ENCODE results near the gene PAPSS2. TPM values are rescaled to one million over a fixed set of nuclear protein-coding genes. Genes with fewer than 3 reads are reported as not detected.

PAPSS2 gene
- total RNA-seq, 1 donor from 2014 or later = 1.3 TPM

- Mint-ChIP-seq H3K4me3 (no peak overlapping the region), H3K4me1 (peaks cover 9% of the 10 kb centered on the region), H3K9me3 (no peaks in the 10 kb centered on the region), H3K27ac (ENCODE audit: unreplicated experiment) (no peak overlapping the region), H3K27me3 (ENCODE audit: low read depth) (no peaks in the 10 kb centered on the region), H3K36me3 (ENCODE audit: low read depth) (no peaks in the 10 kb centered on the region)
- no peak for DNase-seq (ENCODE audit: low read depth, low spot score)
- TF ChIP-seq, protein P1, sequence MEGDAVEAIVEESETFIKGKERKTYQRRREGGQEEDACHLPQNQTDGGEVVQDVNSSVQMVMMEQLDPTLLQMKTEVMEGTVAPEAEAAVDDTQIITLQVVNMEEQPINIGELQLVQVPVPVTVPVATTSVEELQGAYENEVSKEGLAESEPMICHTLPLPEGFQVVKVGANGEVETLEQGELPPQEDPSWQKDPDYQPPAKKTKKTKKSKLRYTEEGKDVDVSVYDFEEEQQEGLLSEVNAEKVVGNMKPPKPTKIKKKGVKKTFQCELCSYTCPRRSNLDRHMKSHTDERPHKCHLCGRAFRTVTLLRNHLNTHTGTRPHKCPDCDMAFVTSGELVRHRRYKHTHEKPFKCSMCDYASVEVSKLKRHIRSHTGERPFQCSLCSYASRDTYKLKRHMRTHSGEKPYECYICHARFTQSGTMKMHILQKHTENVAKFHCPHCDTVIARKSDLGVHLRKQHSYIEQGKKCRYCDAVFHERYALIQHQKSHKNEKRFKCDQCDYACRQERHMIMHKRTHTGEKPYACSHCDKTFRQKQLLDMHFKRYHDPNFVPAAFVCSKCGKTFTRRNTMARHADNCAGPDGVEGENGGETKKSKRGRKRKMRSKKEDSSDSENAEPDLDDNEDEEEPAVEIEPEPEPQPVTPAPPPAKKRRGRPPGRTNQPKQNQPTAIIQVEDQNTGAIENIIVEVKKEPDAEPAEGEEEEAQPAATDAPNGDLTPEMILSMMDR (conservative IDR thresholded peaks at IDR 0.05) = no peak
Measured at GRCh38 chr10:87674943-87675342, 15.3 kb downstream of the PAPSS2 start.

DNA sequence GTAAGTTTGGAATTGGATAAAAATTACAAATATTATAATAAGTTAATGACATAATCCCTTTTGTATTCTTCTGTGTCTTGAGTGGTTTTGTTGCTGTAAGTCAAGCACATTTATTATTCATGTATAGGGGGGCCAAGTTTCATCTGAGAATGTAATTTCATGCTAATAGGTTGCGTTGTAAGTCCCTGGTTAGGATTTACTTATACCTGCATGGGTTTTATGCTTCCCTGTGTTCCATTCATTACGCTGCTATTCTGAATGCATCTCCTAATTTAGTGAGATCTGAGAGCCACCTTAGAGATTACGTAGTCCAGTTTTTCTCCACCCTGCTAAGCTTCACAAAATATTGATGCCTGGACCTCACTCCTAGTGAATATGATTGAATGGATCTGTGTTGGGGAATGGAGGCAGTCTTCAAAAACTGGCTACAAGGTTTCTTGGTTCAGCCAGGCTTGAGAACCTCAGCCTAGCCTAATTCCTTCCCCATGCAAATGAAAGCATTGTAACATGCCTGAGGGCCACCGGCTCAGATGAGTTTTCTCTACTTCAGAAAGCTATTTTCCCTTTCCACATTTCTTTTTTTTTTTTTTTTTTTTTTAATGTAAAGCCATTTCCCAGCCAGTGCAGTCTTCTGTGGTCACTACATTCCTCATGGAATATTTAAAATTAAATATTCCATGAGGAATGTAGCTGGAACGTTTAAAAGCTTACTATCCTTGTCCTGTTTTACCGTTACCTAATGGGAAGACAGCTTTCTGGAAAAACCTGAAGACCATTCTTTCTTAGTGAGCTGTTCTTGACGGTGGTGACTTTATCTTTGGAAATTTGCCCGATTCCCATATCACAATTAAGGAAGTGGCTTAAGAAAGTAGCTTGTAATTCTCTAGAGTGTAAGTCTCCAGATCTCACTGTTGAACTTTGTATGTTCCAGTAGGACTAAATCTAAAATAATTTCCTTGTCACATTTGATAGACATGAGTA is 16.0 kb downstream of the PAPSS2 start:
- no peaks in the 10 kb centered on the region for H3K36me3 Mint-ChIP-seq (ENCODE audit: low read depth)
- DNase-seq (ENCODE audit: low read depth, low spot score) = no peak
- H3K27ac Mint-ChIP-seq (ENCODE audit: unreplicated experiment) = no peak overlapping the region
- H3K27me3 Mint-ChIP-seq (ENCODE audit: low read depth) = no peaks in the 10 kb centered on the region
- H3K4me3 Mint-ChIP-seq = no peak overlapping the region
- TF ChIP-seq, protein P1 (conservative IDR thresholded peaks at IDR 0.05) = no peak
- H3K9me3 Mint-ChIP-seq = no peaks in the 10 kb centered on the region
- H3K4me1 Mint-ChIP-seq = peaks cover 9% of the 10 kb centered on the region

GRCh38 chr10:87677595-87677994 is 17.9 kb downstream of the PAPSS2 start:
- H3K27ac Mint-ChIP-seq (ENCODE audit: unreplicated experiment) = no peak overlapping the region
- DNase-seq (ENCODE audit: low read depth, low spot score) = no peak
- TF ChIP-seq, protein P1 (conservative IDR thresholded peaks at IDR 0.05) = no peak
- no peaks in the 10 kb centered on the region for H3K9me3 Mint-ChIP-seq
- H3K4me3 Mint-ChIP-seq = no peak overlapping the region
- no peaks in the 10 kb centered on the region for H3K36me3 Mint-ChIP-seq (ENCODE audit: low read depth)
- no peaks in the 10 kb centered on the region for H3K27me3 Mint-ChIP-seq (ENCODE audit: low read depth)
- no peaks in the 10 kb centered on the region for H3K4me1 Mint-ChIP-seq

GRCh38 chr10:87678302-87678701 is 18.6 kb downstream of the PAPSS2 start:
- TF ChIP-seq, protein P1 (conservative IDR thresholded peaks at IDR 0.05) = no peak
- DNase-seq (ENCODE audit: low read depth, low spot score) = no peak
- H3K27me3 Mint-ChIP-seq (ENCODE audit: low read depth) = no peaks in the 10 kb centered on the region
- H3K4me3 Mint-ChIP-seq = no peak overlapping the region
- H3K27ac Mint-ChIP-seq (ENCODE audit: unreplicated experiment) = no peak overlapping the region
- no peaks in the 10 kb centered on the region for H3K9me3 Mint-ChIP-seq
- no peaks in the 10 kb centered on the region for H3K36me3 Mint-ChIP-seq (ENCODE audit: low read depth)
- no peaks in the 10 kb centered on the region for H3K4me1 Mint-ChIP-seq

- Mint-ChIP-seq H3K9me3 (no peaks in the 10 kb centered on the region), H3K27ac (ENCODE audit: unreplicated experiment) (no peak overlapping the region), H3K36me3 (ENCODE audit: low read depth) (no peaks in the 10 kb centered on the region), H3K27me3 (ENCODE audit: low read depth) (no peaks in the 10 kb centered on the region), H3K4me3 (no peak overlapping the region), H3K4me1 (no peaks in the 10 kb centered on the region)
- TF ChIP-seq, protein P1 (conservative IDR thresholded peaks at IDR 0.05) = no peak
- no peak for DNase-seq (ENCODE audit: low read depth, low spot score)
Measured at GRCh38 chr10:87683356-87683755, 23.7 kb downstream of the PAPSS2 start.
